HepG2 (cell line): Measurements from ENCODE around the gene NFKB2. TPM values are rescaled to one million over a fixed set of nuclear protein-coding genes. Genes with fewer than 3 reads are reported as not detected.

ENCODE experiments used
- CHD4 ChIP-seq: fragments of 200-600 bp; sonication (generic); IDR thresholded peaks from 2 replicates; pipeline ENCODE4 v1.7.0; 2017; ENCODE audit warnings: mild to moderate bottlenecking, low read length, borderline replicate concordance
- MAFF ChIP-seq: IDR thresholded peaks from 2 replicates; pipeline ENCODE4 v1.6.1; 2011; ENCODE audit warnings: low read depth, low read length, improper control_type of control experiment
- MTF1 ChIP-seq: sonication (generic); formaldehyde crosslinking; IDR thresholded peaks from 2 replicates; pipeline ENCODE4 v1.5.0; 2020; ENCODE audit warnings: missing genetic modification reagents
- NKX3-1 ChIP-seq: sonication (generic); formaldehyde crosslinking; IDR thresholded peaks from 2 replicates; pipeline ENCODE4 v1.5.0; 2020; ENCODE audit warnings: missing genetic modification reagents
- NR2F2 ChIP-seq: IDR thresholded peaks from 2 replicates; pipeline ENCODE4 v1.6.1; 2012; ENCODE audit warnings: low read depth, inconsistent platforms, borderline replicate concordance
- NR2F6 ChIP-seq, 2 experiments: IDR thresholded peaks; 2 replicates each; pipeline ENCODE4 v1.6.1; 2016; ENCODE audit warnings: antibody characterized with exemption in 1 of 2, mild to moderate bottlenecking in 1 of 2
- POGZ ChIP-seq: sonication (generic); formaldehyde crosslinking; IDR thresholded peaks from 2 replicates; pipeline ENCODE4 v1.4.0; 2020; ENCODE audit warnings: mild to moderate bottlenecking, missing genetic modification reagents
- SCMH1 ChIP-seq: sonication (generic); formaldehyde crosslinking; IDR thresholded peaks from 2 replicates; pipeline ENCODE4 v1.9.0; 2021; ENCODE audit warnings: missing genetic modification reagents, mild to moderate bottlenecking, borderline replicate concordance
- SRSF4 ChIP-seq: fragments of 200-400 bp; formaldehyde crosslinking; IDR thresholded peaks from one replicate; pipeline ENCODE4 v1.6.1; 2018; ENCODE audit warnings: mild to moderate bottlenecking, low read depth, low read length, moderate library complexity; ENCODE audit not compliant: poor library complexity, severe bottlenecking
- TAF1 ChIP-seq: sonication (generic); formaldehyde crosslinking; IDR thresholded peaks from 2 replicates; pipeline ENCODE4 v1.4.0; 2020; ENCODE audit warnings: missing genetic modification reagents
- XBP1 ChIP-seq: sonication (generic); formaldehyde crosslinking; IDR thresholded peaks from 2 replicates; pipeline ENCODE4 v1.5.0; 2020; ENCODE audit warnings: missing genetic modification reagents
- ZNF138 ChIP-seq: sonication (generic); formaldehyde crosslinking; IDR thresholded peaks from 2 replicates; pipeline ENCODE4 v1.5.0; 2020; ENCODE audit warnings: mild to moderate bottlenecking, low read depth, missing genetic modification reagents
- ZNF674 ChIP-seq: sonication (generic); formaldehyde crosslinking; IDR thresholded peaks from 2 replicates; pipeline ENCODE4 v1.5.0; 2020; ENCODE audit warnings: low read depth, mild to moderate bottlenecking, missing genetic modification reagents
- polyA plus RNA-seq, 8 experiments: library from polyadenylated mRNA; depleted of rRNA in 3 of 8; stranded (reverse) in 7 of 8; unstranded in 1 of 8; fragments of >200 nt; fragmentation: Illumina TruSeq in 4 of 8; extraction: Trizol in 4 of 8; gene quantifications; 2 replicates each; pipeline versions ENCODE4 v1.2.1 to v1.2.3, GENCODE V29; 2011 to 2016; ENCODE audit warnings: low read depth in 4 of 8, missing spikeins in 1 of 8, mixed read lengths in 1 of 8; ENCODE audit not compliant: insufficient read depth in 1 of 8
- total RNA-seq, 5 experiments: library from RNA; depleted of rRNA; stranded (reverse); fragments of >200 nt; fragmentation: Illumina TruSeq; extraction: Trizol; gene quantifications; 2 replicates each; pipeline ENCODE4 v1.2.3, GENCODE V29; 2016; ENCODE audit warnings: low read depth in 1 of 5
- TF ChIP-seq, protein P1 (sequence below): conservative IDR thresholded peaks from 2 replicates; pipeline ENCODE4 v1.6.1; 2018; ENCODE audit warnings: missing genetic modification reagents
- TF ChIP-seq, protein P2 (sequence below): sonication (generic); formaldehyde crosslinking; IDR thresholded peaks from 2 replicates; pipeline ENCODE4 v1.5.1; 2020; ENCODE audit warnings: missing genetic modification reagents, mild to moderate bottlenecking, borderline replicate concordance
- TF ChIP-seq, protein P3 (sequence below): sonication (generic); formaldehyde crosslinking; IDR thresholded peaks from 2 replicates; pipeline ENCODE4 v1.4.0; 2020; ENCODE audit warnings: missing genetic modification reagents, low read depth, mild to moderate bottlenecking, borderline replicate concordance
- TF ChIP-seq, protein P4 (sequence below): IDR thresholded peaks from 2 replicates; pipeline ENCODE4 v1.6.1; 2018; ENCODE audit warnings: missing genetic modification reagents
- TF ChIP-seq, protein P5 (sequence below): sonication (generic); formaldehyde crosslinking; IDR thresholded peaks from 2 replicates; pipeline ENCODE4 v1.8.1; 2022; ENCODE audit warnings: mild to moderate bottlenecking, missing genetic modification reagents
- TF ChIP-seq, protein P6 (sequence below): sonication (generic); formaldehyde crosslinking; IDR thresholded peaks from 2 replicates; pipeline ENCODE4 v1.5.0; 2020; ENCODE audit warnings: mild to moderate bottlenecking, missing genetic modification reagents, borderline replicate concordance

Gene NFKB2
- total and polyA plus RNA-seq, 2 of the 13 experiments (the other 11 are each of a cell fraction or from before 2014, with no cell fraction given), result 7.7 to 12.5 TPM

DNA sequence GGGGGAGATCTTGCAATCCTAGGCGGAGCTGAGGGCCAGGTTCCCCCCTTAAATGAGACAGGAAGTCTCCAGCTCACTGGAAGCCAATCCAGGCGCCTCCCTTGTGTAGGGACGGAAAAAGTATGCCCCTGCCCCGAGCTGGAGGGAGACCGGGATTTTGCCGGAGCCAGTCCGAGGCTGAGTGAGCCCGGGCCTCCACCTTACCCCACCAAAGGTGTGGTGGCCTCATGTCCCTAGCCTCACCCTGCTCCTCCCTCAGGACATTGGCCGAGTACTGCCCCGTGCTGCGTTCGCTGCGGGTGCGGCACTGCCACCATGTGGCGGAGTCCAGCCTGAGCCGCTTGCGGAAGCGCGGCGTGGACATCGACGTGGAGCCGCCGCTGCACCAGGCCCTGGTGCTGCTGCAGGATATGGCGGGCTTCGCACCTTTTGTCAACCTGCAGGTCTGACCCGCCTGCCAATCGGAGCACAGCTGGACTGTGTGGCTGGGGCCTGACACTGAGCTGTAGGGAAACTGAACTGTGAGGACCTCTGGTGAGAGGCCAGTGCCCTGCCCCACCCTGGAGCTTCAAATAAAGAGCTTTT lies 27.1 kb downstream of the NFKB2 start (continued):
- no peak for TF ChIP-seq MAFF
- no peak for TF ChIP-seq SCMH1 (CRISPR knock-in tag)
- TF ChIP-seq ZNF138 (CRISPR knock-in tag), result no peak
- peak; percentile 62 for TF ChIP-seq POGZ (CRISPR knock-in tag)
- TF ChIP-seq, protein P1, sequence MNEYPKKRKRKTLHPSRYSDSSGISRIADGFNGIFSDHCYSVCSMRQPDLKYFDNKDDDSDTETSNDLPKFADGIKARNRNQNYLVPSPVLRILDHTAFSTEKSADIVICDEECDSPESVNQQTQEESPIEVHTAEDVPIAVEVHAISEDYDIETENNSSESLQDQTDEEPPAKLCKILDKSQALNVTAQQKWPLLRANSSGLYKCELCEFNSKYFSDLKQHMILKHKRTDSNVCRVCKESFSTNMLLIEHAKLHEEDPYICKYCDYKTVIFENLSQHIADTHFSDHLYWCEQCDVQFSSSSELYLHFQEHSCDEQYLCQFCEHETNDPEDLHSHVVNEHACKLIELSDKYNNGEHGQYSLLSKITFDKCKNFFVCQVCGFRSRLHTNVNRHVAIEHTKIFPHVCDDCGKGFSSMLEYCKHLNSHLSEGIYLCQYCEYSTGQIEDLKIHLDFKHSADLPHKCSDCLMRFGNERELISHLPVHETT, result peak; percentile 65
- TF ChIP-seq, protein P2, sequence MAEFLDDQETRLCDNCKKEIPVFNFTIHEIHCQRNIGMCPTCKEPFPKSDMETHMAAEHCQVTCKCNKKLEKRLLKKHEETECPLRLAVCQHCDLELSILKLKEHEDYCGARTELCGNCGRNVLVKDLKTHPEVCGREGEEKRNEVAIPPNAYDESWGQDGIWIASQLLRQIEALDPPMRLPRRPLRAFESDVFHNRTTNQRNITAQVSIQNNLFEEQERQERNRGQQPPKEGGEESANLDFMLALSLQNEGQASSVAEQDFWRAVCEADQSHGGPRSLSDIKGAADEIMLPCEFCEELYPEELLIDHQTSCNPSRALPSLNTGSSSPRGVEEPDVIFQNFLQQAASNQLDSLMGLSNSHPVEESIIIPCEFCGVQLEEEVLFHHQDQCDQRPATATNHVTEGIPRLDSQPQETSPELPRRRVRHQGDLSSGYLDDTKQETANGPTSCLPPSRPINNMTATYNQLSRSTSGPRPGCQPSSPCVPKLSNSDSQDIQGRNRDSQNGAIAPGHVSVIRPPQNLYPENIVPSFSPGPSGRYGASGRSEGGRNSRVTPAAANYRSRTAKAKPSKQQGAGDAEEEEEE (CRISPR knock-in tag), result 0 out of 2 replicates have a peak, but pooled peaks have one; percentile 24
- 0 out of 2 replicates have a peak, but pooled peaks have one; percentile 36 for TF ChIP-seq XBP1 (CRISPR knock-in tag)
- TF ChIP-seq NKX3-1, result no peak
- TF ChIP-seq CHD4, result no peak
- TF ChIP-seq, protein P3, sequence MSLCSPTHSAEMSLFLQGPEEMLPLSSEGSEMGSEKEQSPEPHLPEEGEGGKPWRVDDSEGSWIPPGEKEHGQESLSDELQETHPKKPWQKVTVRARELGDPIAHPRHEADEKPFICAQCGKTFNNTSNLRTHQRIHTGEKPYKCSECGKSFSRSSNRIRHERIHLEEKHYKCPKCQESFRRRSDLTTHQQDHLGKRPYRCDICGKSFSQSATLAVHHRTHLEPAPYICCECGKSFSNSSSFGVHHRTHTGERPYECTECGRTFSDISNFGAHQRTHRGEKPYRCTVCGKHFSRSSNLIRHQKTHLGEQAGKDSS, result peak; percentile 96
- TF ChIP-seq, protein P4, sequence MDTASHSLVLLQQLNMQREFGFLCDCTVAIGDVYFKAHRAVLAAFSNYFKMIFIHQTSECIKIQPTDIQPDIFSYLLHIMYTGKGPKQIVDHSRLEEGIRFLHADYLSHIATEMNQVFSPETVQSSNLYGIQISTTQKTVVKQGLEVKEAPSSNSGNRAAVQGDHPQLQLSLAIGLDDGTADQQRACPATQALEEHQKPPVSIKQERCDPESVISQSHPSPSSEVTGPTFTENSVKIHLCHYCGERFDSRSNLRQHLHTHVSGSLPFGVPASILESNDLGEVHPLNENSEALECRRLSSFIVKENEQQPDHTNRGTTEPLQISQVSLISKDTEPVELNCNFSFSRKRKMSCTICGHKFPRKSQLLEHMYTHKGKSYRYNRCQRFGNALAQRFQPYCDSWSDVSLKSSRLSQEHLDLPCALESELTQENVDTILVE (CRISPR knock-in tag), result peak; percentile 78; the same call in 1 of the 2 replicates
- TF ChIP-seq, protein P5, sequence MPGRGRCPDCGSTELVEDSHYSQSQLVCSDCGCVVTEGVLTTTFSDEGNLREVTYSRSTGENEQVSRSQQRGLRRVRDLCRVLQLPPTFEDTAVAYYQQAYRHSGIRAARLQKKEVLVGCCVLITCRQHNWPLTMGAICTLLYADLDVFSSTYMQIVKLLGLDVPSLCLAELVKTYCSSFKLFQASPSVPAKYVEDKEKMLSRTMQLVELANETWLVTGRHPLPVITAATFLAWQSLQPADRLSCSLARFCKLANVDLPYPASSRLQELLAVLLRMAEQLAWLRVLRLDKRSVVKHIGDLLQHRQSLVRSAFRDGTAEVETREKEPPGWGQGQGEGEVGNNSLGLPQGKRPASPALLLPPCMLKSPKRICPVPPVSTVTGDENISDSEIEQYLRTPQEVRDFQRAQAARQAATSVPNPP (CRISPR knock-in tag), result peak; percentile 65; the same call in 1 of the 2 replicates
- peak; percentile 14; the same call in 1 of the 2 replicates for TF ChIP-seq NR2F2
- TF ChIP-seq TAF1, result peak; percentile 54
- TF ChIP-seq NR2F6 (IDR thresholded peaks at IDR 0.05), result no peak
- TF ChIP-seq NR2F6 (CRISPR knock-in tag; IDR thresholded peaks at IDR 0.05), result peak; percentile 69
- no peak for TF ChIP-seq SRSF4
- TF ChIP-seq MTF1, result peak; percentile 34; the same call in 1 of the 2 replicates
- TF ChIP-seq, protein P6, sequence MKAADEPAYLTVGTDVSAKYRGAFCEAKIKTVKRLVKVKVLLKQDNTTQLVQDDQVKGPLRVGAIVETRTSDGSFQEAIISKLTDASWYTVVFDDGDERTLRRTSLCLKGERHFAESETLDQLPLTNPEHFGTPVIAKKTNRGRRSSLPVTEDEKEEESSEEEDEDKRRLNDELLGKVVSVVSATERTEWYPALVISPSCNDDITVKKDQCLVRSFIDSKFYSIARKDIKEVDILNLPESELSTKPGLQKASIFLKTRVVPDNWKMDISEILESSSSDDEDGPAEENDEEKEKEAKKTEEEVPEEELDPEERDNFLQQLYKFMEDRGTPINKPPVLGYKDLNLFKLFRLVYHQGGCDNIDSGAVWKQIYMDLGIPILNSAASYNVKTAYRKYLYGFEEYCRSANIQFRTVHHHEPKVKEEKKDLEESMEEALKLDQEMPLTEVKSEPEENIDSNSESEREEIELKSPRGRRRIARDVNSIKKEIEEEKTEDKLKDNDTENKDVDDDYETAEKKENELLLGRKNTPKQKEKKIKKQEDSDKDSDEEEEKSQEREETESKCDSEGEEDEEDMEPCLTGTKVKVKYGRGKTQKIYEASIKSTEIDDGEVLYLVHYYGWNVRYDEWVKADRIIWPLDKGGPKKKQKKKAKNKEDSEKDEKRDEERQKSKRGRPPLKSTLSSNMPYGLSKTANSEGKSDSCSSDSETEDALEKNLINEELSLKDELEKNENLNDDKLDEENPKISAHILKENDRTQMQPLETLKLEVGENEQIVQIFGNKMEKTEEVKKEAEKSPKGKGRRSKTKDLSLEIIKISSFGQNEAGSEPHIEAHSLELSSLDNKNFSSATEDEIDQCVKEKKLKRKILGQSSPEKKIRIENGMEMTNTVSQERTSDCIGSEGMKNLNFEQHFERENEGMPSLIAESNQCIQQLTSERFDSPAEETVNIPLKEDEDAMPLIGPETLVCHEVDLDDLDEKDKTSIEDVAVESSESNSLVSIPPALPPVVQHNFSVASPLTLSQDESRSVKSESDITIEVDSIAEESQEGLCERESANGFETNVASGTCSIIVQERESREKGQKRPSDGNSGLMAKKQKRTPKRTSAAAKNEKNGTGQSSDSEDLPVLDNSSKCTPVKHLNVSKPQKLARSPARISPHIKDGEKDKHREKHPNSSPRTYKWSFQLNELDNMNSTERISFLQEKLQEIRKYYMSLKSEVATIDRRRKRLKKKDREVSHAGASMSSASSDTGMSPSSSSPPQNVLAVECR (CRISPR knock-in tag), result peak; percentile 67; the same call in 1 of the 2 replicates
- no peak for TF ChIP-seq ZNF674
